Heart right ventricle (tissue), 16 donors: ENCODE data around the gene PCDHGA3. TPM values are rescaled to one million over a fixed set of nuclear protein-coding genes. Genes with fewer than 3 reads are reported as not detected.
"Not testable (repeated sequence)": the region's sequence is repeated elsewhere in the genome, so short reads cannot be mapped to it uniquely, and the experiment has no call there.

Experiments
- ATAC-seq, 8 donors: fragments of 200-7000 bp; cut with Tn5 transposase; one replicate each; pipeline ENCODE4 v1.9.1; 2020; ENCODE audit warnings: mild to moderate bottlenecking in 8 of 8, moderate library complexity in 8 of 8, moderate number of reproducible peaks in 1 of 8
- DNase-seq, 2 donors: peaks; one replicate each; pipeline ENCODE4 v3.0.0-alpha.2; 2020
- H3K27ac ChIP-seq, 10 donors: fragments of 200-600 bp; sonication (generic) in 2 of 10; one replicate each; pipeline versions ENCODE4 v1.5.0 to v1.8.0; 2020 to 2022; ENCODE audit warnings: mild to moderate bottlenecking in 3 of 10
- H3K27me3 ChIP-seq, 7 donors: fragments of 200-600 bp; one replicate each; pipeline ENCODE4 v1.8.0; 2021 to 2022; ENCODE audit warnings: mild to moderate bottlenecking in 2 of 7
- H3K36me3 ChIP-seq, 9 donors: fragments of 200-600 bp; sonication (generic) in 1 of 9; one replicate each; pipeline versions ENCODE4 v1.5.0 to v1.8.0; 2020 to 2022; ENCODE audit warnings: mild to moderate bottlenecking in 2 of 9
- H3K4me1 ChIP-seq, 9 donors: fragments of 200-600 bp; sonication (generic) in 1 of 9; one replicate each; pipeline versions ENCODE4 v1.5.0 to v1.8.0; 2020 to 2022; ENCODE audit warnings: mild to moderate bottlenecking in 4 of 9
- H3K4me3 ChIP-seq, 10 donors: fragments of 200-600 bp; sonication (generic) in 2 of 10; one replicate each; pipeline versions ENCODE4 v1.5.0 to v1.8.0; 2020 to 2022; ENCODE audit warnings: mild to moderate bottlenecking in 7 of 10, moderate library complexity in 2 of 10
- H3K9me3 ChIP-seq, 11 donors: fragments of 200-600 bp in 10 of 11; sonication (generic) in 2 of 11; one replicate each; pipeline versions ENCODE4 v1.5.0 to v1.8.0; 2013 to 2022; ENCODE audit warnings: mild to moderate bottlenecking in 2 of 11, control low read depth in 1 of 11, moderate library complexity in 1 of 11
- WGBS, 2 donors: extraction: QIAGEN DNeasy Blood & Tissue Kit; methylation state at CpG; one replicate each; pipeline ENCODE4 v1.1.7; 2013; ENCODE audit warnings: inconsistent platforms in 1 of 2; 5-methylcytosine and 5-hydroxymethylcytosine counted together
- intact Hi-C, 10 donors: fragments of 100-400 bp; cut with DNase I; formaldehyde crosslinking; loops; one replicate each; pipeline versions ENCODE4 v1.11.1 to v1.14.2; 2022
- polyA plus RNA-seq, 2 donors: library from polyadenylated mRNA; stranded (reverse); fragments of 200-250 nt; gene quantifications; one replicate each; pipeline ENCODE4 v1.2.3, GENCODE V29; 2013
- total RNA-seq, 10 donors: library from RNA; stranded (reverse); fragmentation: NEBNext Ultra II Directional in 3 of 10; extraction: Animal tissue kit (Norgen Biotek cat#: 25700) in 3 of 10; gene quantifications; one replicate each; pipeline versions ENCODE4 v1.2.1 to v1.2.4, GENCODE V29; 2021 to 2023
- TF ChIP-seq, protein P1 (sequence below), 9 donors: fragments of 200-600 bp; sonication (generic) in 2 of 9; IDR thresholded peaks; one replicate each; pipeline versions ENCODE4 v1.5.0 to v1.8.0; 2021 to 2022; ENCODE audit warnings: antibody characterized with exemption in 9 of 9, mild to moderate bottlenecking in 5 of 9, moderate library complexity in 1 of 9
- donor health status: Arrhythmogenic right ventricular cardiomyopathy.
- donor health status: ischemic (EF 13 %, LVEDD 7.1; RV severe dilation, severe dysfunction).
- donor health status: healthy with polysubstance abuse.
- donor health status: DM: no; HTN: yes; CAD: no.
- donor health status: DM: no; HTN: no; CAD: no.
- donor health status: ischemic (EF 25% LVEDD 6.9; RV normal size, moderate dysfunction).
- donor health status: ischemic (EF 25% LVEDD 5.7; RV mildly dilated, moderate dysfunction).
- donor health status: healthy.
- donor health status: DM: yes; HTN: yes; CAD: no.
- donor health status: Ischemic cardiomyopathy.
- donor health status: ischemic (EF 35%, LVEDD 5.7; RV mildly dilated, moderate dysfunction).
- donor health status: nonischemic (EF 11% LVEDD 7.7; RV severe dilation, severe dysfunction).
- donor health status: DM: yes; HTN: yes; CAD: no.
- donor health status: PGD.
- donor health status: ischemic (EF 29% LVEDD 5.4; RV normal size, mild dysfunction).
- donor health status: nonischemic (EF 23%, LVEDD 6.1; RV moderate dilation, normal function).

PCDHGA3 gene
- total and polyA plus RNA-seq, 12 donors: 1.3 to 21.0 (median 14.5) TPM

DNA sequence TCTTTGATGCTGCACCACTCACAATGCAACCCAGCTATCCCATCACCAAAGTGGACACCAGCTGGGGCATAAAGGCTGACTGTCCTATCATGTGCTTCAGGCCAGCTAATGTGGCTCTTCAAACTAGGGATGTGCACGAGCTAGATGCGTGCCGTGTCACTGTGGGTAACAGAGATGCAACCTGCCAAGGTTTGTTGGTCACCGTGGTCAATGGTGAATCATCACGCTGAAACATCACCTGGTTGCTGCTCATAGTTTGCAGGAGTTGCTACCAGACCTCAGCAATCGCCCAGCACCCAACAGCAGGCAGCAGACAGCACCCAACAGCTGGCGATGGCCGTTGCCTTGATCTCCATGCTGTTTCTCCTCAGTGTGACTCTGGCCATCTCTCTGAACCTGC, 15.4 kb upstream of the PCDHGA3 start:
- Histone ChIP-seq H3K4me1 (peaks cover 0 to 14% (median 0%) of the 10 kb centered on the region in 9 donors), H3K36me3 (peaks cover 0 to 5% (median 0%) of the 10 kb centered on the region in 9 donors), H3K27ac (no peak overlapping the region), H3K27me3 (peaks cover 0 to 25% (median 0%) of the 10 kb centered on the region in 7 donors), H3K9me3 (peaks cover 0 to 80% (median 15%) of the 10 kb centered on the region in 11 donors), H3K4me3 (no peak overlapping the region)
- no peak for DNase-seq
- intact Hi-C loops: loop anchor here in 5 of 10 donors (5.0 to 10.0 kb wide), 4 partner anchors 83 to 237 kb away; partner anchors contain the start of genes PCDHB12 (in 1 of the 5) and PCDHB15 (in 1 of the 5)
- no peak for ATAC-seq
- WGBS, 2 donors: 78 to 79% methylated on average over 8 of the region's 8 CpGs
- TF ChIP-seq, protein P1, sequence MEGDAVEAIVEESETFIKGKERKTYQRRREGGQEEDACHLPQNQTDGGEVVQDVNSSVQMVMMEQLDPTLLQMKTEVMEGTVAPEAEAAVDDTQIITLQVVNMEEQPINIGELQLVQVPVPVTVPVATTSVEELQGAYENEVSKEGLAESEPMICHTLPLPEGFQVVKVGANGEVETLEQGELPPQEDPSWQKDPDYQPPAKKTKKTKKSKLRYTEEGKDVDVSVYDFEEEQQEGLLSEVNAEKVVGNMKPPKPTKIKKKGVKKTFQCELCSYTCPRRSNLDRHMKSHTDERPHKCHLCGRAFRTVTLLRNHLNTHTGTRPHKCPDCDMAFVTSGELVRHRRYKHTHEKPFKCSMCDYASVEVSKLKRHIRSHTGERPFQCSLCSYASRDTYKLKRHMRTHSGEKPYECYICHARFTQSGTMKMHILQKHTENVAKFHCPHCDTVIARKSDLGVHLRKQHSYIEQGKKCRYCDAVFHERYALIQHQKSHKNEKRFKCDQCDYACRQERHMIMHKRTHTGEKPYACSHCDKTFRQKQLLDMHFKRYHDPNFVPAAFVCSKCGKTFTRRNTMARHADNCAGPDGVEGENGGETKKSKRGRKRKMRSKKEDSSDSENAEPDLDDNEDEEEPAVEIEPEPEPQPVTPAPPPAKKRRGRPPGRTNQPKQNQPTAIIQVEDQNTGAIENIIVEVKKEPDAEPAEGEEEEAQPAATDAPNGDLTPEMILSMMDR (IDR thresholded peaks at IDR 0.05): no peak

DNA sequence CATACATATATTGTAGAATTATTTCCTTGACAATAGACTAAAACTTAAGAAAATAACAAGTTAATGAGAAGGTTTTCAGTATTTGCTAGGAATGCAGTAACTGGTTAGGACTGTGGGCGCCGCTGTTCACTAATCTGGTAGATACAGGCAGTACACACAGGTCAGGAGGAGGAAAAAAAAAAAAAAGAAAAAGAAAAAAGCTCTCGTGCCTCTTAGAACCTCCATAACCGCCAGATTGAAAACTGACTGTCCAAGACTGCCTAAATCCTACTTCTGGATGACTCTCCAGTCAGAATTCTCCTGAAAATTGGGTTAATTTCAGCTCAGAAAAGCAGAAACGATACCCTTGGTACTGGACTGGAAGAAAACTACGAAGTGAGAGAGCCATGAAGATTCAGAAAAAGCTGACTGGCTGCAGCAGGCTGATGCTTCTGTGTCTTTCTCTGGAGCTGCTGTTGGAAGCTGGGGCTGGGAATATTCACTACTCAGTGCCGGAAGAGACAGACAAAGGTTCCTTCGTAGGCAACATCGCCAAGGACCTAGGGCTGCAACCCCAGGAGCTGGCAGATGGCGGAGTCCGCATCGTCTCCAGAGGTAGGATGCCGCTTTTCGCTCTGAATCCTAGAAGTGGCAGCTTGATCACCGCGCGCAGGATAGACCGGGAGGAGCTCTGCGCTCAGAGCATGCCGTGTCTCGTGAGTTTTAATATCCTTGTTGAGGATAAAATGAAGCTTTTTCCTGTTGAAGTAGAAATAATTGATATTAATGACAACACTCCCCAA, 13.1 kb upstream of the PCDHGA3 start, which contains the start of gene PCDHGA1:
Gene PCDHGA1 (plus strand): TSS at position 216 of the 782 bp plus-strand sequence.
- TF ChIP-seq, protein P1 (IDR thresholded peaks at IDR 0.05): peak in 7 of 9 donors; percentile 35 to 65 (median 54)
- H3K4me1 ChIP-seq: peaks cover 0 to 14% (median 0%) of the 10 kb centered on the region in 9 donors
- intact Hi-C loops: loop anchor here in 1 of 10 donors (10.0 kb wide), 1 partner anchor 234 kb away; no protein-coding TSS in a partner anchor
- ATAC-seq (peak in 7 of 8 donors; percentile 54 to 71 (median 62)), DNase-seq (no peak)
- H3K4me3 ChIP-seq: peak within 1 kb of the TSS in 9 of 10 donors; percentile 10 to 43 (median 37)
- H3K27ac ChIP-seq: peak within 1 kb of the TSS in 7 of 10 donors; percentile 24 to 57 (median 34)
- peaks cover 0 to 92% (median 15%) of the 10 kb centered on the region in 11 donors for H3K9me3 ChIP-seq
- peaks cover 0 to 5% (median 0%) of the 10 kb centered on the region in 9 donors for H3K36me3 ChIP-seq
- 21 to 30% methylated on average over 21 of the region's 21 CpGs for WGBS, 2 donors
- peaks cover 0 to 48% (median 0%) of the 10 kb centered on the region in 7 donors for H3K27me3 ChIP-seq

DNA sequence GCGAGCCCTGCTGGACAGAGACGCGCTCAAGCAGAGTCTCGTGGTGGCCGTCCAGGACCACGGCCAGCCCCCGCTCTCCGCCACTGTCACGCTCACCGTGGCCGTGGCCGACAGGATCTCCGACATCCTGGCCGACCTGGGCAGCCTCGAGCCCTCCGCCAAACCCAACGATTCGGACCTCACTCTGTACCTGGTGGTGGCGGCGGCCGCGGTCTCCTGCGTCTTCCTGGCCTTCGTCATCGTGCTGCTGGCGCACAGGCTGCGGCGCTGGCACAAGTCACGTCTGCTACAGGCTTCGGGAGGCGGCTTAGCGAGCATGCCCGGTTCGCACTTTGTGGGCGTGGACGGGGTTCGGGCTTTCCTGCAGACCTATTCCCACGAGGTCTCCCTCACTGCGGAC, 11.1 kb upstream of the PCDHGA3 start:
- H3K4me1 ChIP-seq, H3K36me3 ChIP-seq, H3K27ac ChIP-seq, H3K4me3 ChIP-seq, DNase-seq, ATAC-seq: not testable (repeated sequence)
- 25 to 40% methylated on average over 38 to 39 of the region's 39 CpGs for WGBS, 2 donors
- Histone ChIP-seq H3K9me3 (peaks cover 0 to 99% (median 19%) of the 10 kb centered on the region in 11 donors), H3K27me3 (peaks cover 0 to 58% (median 0%) of the 10 kb centered on the region in 7 donors)
- intact Hi-C loops: loop anchor here in 1 of 10 donors (10.0 kb wide), 1 partner anchor 232 kb away; no protein-coding TSS in a partner anchor

DNA sequence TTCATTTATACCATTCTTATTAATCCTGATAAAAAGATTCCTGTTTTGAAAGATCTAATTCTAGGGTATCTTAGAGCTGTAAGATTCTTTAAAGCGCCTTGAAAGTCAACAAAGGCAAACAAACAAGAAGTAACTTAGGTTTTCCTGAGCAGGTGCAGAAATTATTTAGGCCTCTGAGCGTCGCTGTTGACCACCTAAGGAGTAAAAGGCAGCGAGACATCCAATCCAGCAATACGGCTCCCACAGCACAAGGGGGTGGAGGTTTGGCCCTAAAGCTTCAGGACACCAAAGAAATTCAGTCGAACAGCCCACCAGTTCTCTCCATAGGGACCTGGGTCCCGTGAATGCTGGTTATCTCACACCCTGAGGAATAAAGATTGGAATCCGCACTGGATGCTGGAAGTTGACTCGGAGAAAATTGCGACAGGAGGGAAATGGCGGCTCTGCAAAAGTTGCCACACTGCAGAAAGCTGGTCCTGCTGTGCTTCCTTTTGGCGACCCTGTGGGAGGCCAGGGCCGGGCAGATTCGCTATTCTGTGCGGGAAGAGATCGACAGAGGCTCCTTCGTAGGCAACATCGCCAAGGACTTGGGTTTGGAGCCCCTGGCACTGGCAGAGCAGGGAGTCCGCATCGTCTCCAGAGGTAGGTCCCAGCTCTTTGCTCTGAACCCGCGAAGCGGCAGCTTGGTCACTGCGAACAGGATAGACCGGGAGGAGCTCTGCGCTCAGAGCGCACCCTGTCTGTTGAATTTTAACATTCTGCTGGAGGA, 4.9 kb upstream of the PCDHGA3 start, which contains the start of gene PCDHGA2:
Gene PCDHGA2 (plus strand): TSS at position 223 of the 769 bp plus-strand sequence.
- H3K27me3 ChIP-seq: peaks cover 0 to 61% (median 0%) of the 10 kb centered on the region in 7 donors
- peak in 1 of 2 donors; percentile 36 for DNase-seq
- peaks cover 0 to 4% (median 0%) of the 10 kb centered on the region in 9 donors for H3K4me1 ChIP-seq
- WGBS, 2 donors: 7 to 8% methylated on average over 27 of the region's 27 CpGs
- peak within 1 kb of the TSS in 9 of 10 donors; percentile 16 to 82 (median 67) for H3K27ac ChIP-seq
- TF ChIP-seq, protein P1 (IDR thresholded peaks at IDR 0.05): peak; percentile 42 to 70 (median 57)
- intact Hi-C loops: loop anchor here in 3 of 10 donors (5.0 to 10.0 kb wide), 2 partner anchors 224 to 226 kb away; no protein-coding TSS in a partner anchor
- peaks cover 0 to 99% (median 24%) of the 10 kb centered on the region in 11 donors for H3K9me3 ChIP-seq
- peak; percentile 47 to 81 (median 71) for ATAC-seq
- H3K36me3 ChIP-seq: no peaks in the 10 kb centered on the region
- H3K4me3 ChIP-seq: peak within 1 kb of the TSS; percentile 5 to 60 (median 46)

DNA sequence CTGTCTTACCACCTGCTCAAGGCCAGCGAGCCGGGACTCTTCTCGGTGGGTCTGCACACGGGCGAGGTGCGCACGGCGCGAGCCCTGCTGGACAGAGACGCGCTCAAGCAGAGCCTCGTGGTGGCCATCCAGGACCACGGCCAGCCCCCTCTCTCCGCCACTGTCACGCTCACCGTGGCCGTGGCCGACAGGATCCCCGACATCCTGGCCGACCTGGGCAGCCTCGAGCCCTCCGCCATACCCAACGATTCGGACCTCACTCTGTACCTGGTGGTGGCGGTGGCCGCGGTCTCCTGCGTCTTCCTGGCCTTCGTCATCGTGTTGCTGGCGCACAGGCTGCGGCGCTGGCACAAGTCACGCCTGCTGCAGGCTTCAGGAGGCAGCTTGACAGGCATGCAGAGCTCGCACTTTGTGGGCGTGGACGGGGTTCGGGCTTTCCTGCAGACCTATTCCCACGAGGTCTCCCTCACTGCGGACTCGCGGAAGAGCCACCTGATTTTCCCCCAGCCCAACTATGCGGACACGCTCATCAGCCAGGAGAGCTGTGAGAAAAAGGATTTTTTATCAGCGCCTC, 2.8 kb upstream of the PCDHGA3 start:
- peak in 2 of 8 donors; percentile 29 to 39 for ATAC-seq
- intact Hi-C loops: loop anchor here in 4 of 10 donors (5.0 to 10.0 kb wide), 3 partner anchors 81 to 224 kb away; partner anchors contain the start of gene PCDHGA11 (in 1 of the 4)
- not testable (repeated sequence) for H3K36me3 ChIP-seq, H3K4me1 ChIP-seq, DNase-seq
- Histone ChIP-seq H3K4me3 (peak overlapping the region in 9 of 10 donors; percentile 12 to 54 (median 32)), H3K27me3 (peaks cover 0 to 54% (median 0%) of the 10 kb centered on the region in 7 donors), H3K27ac (peak overlapping the region in 2 of 10 donors; percentile 77 to 83), H3K9me3 (peaks cover 0 to 99% (median 35%) of the 10 kb centered on the region in 11 donors)
- 49 to 55% methylated on average over 36 to 44 of the region's 45 CpGs for WGBS, 2 donors
